ENCODE results near the gene FLNC. TPM values are rescaled to one million over a fixed set of nuclear protein-coding genes. Genes with fewer than 3 reads are reported as not detected.

Gene FLNC
- total and polyA plus RNA-seq, 9 of the 15 experiments (the other 6 are each of a cell fraction or from before 2014, with no cell fraction given): 0.90 to 155 (median 28.8) TPM

DNA sequence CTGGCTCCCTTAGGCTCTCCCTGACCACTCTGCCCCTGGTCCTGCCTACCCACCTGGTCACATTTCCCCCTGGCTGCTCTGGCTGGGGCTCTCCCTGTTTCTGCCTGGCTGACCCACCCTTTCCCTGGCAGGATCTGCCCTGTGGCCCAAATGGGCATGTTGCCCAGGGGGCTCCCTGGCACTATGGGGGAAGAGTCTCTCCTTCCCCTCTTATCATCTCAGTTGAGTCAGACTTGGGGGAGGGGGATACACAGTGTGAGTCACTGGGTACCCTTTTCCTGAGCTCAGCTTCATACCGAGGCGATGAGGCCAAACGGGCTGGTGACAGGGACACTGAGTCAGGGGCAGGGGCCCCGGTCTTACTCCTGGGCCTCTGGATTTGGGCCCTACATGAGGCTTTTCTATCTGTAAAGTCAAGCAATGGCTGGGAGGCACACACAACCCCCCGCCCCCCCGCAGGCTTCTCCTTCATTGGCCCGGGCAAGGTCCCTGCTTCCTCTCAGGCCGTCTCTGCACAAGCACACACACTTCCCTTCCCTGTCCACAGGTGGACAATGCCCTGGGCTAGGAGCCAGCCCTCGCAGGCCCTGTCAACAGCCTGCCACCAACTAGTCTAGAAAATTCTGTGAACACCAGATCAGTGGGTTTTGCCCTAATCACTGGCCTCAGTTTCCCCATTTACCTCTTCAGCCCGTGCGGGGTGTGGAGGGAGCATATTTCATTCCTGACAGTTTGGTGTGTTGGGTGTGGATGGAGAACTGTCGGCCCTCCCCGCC is 627 bp upstream of the FLNC start (continued):
- TF ChIP-seq COPS2 (conservative IDR thresholded peaks at IDR 0.05) (no peak), BRF2 (IDR thresholded peaks at IDR 0.05; ENCODE audit: borderline replicate concordance, insufficient read depth, insufficient read length) (no peak), NRF1 (conservative IDR thresholded peaks at IDR 0.05 in 1 of 2, IDR thresholded peaks at IDR 0.05 in 1 of 2) (peak in 1 of 2 experiments; percentile 35; a peak in 1 of 4 replicates), DDX20 (tag; IDR thresholded peaks at IDR 0.05; ENCODE audit: low read depth) (no peak), DPF2 (IDR thresholded peaks at IDR 0.05) (peak; percentile 63; the same call in 1 of the 2 replicates), JUND (IDR thresholded peaks at IDR 0.05; ENCODE audit: borderline replicate concordance, low read depth, low read length) (peak; percentile 88), JUND (tag; IDR thresholded peaks at IDR 0.05; ENCODE audit: borderline replicate concordance, low read depth, low read length) (peak; percentile 72; the same call in 1 of the 3 replicates), CCNT2 (IDR thresholded peaks at IDR 0.05; ENCODE audit: borderline replicate concordance, extremely low read depth, insufficient read length, low read depth, low read length) (no peak), ZNF408 (CRISPR knock-in tag; IDR thresholded peaks at IDR 0.05; ENCODE audit: low read depth) (no peak), ZEB2 (IDR thresholded peaks at IDR 0.05) (no peak; the same call in 1 of the 2 replicates), ZFP30 (CRISPR knock-in tag; IDR thresholded peaks at IDR 0.05; ENCODE audit: borderline replicate concordance) (no peak), HNRNPUL1 (IDR thresholded peaks at IDR 0.05; ENCODE audit: low read length) (no peak), RCOR1 (IDR thresholded peaks at IDR 0.05; ENCODE audit: borderline replicate concordance in 1 of 2, low read depth in 2 of 2, low read length in 2 of 2) (no peak), ESRRB (CRISPR knock-in tag; IDR thresholded peaks at IDR 0.05; ENCODE audit: borderline replicate concordance) (no peak), ZNF583 (CRISPR knock-in tag; IDR thresholded peaks at IDR 0.05) (no peak), CC2D1A (IDR thresholded peaks at IDR 0.05) (no peak), THRAP3 (IDR thresholded peaks at IDR 0.05; ENCODE audit: borderline replicate concordance) (no peak), OTX1 (CRISPR knock-in tag; IDR thresholded peaks at IDR 0.05) (no peak), ZNF717 (CRISPR knock-in tag; IDR thresholded peaks at IDR 0.05) (no peak)
- TF ChIP-seq, protein P1, sequence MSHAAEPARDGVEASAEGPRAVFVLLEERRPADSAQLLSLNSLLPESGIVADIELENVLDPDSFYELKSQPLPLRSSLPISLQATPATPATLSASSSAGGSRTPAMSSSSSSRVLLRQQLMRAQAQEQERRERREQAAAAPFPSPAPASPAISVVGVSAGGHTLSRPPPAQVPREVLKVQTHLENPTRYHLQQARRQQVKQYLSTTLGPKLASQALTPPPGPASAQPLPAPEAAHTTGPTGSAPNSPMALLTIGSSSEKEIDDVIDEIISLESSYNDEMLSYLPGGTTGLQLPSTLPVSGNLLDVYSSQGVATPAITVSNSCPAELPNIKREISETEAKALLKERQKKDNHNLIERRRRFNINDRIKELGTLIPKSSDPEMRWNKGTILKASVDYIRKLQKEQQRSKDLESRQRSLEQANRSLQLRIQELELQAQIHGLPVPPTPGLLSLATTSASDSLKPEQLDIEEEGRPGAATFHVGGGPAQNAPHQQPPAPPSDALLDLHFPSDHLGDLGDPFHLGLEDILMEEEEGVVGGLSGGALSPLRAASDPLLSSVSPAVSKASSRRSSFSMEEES (CRISPR knock-in tag; IDR thresholded peaks at IDR 0.05): no peak; the same call in 1 of the 2 replicates
- TF ChIP-seq, protein P2, sequence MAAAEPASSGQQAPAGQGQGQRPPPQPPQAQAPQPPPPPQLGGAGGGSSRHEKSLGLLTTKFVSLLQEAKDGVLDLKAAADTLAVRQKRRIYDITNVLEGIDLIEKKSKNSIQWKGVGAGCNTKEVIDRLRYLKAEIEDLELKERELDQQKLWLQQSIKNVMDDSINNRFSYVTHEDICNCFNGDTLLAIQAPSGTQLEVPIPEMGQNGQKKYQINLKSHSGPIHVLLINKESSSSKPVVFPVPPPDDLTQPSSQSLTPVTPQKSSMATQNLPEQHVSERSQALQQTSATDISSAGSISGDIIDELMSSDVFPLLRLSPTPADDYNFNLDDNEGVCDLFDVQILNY (CRISPR knock-in tag; IDR thresholded peaks at IDR 0.05): no peak
- TF ChIP-seq, protein P3, sequence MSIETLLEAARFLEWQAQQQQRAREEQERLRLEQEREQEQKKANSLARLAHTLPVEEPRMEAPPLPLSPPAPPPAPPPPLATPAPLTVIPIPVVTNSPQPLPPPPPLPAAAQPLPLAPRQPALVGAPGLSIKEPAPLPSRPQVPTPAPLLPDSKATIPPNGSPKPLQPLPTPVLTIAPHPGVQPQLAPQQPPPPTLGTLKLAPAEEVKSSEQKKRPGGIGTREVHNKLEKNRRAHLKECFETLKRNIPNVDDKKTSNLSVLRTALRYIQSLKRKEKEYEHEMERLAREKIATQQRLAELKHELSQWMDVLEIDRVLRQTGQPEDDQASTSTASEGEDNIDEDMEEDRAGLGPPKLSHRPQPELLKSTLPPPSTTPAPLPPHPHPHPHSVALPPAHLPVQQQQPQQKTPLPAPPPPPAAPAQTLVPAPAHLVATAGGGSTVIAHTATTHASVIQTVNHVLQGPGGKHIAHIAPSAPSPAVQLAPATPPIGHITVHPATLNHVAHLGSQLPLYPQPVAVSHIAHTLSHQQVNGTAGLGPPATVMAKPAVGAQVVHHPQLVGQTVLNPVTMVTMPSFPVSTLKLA (conservative IDR thresholded peaks at IDR 0.05): no peak
- TF ChIP-seq, protein P4, sequence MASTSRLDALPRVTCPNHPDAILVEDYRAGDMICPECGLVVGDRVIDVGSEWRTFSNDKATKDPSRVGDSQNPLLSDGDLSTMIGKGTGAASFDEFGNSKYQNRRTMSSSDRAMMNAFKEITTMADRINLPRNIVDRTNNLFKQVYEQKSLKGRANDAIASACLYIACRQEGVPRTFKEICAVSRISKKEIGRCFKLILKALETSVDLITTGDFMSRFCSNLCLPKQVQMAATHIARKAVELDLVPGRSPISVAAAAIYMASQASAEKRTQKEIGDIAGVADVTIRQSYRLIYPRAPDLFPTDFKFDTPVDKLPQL (IDR thresholded peaks at IDR 0.05; ENCODE audit: extremely low read depth, insufficient read length): no peak
